HepG2 (cell line): ENCODE data around the gene GATAD2B. TPM values are rescaled to one million over a fixed set of nuclear protein-coding genes. Genes with fewer than 3 reads are reported as not detected.

Experiments
- ARID5B ChIP-seq: IDR thresholded peaks from 2 replicates; pipeline ENCODE4 v1.4.0; 2020; ENCODE audit warnings: mild to moderate bottlenecking, missing genetic modification reagents
- BRCA1 ChIP-seq: sonication (generic); formaldehyde crosslinking; IDR thresholded peaks from 2 replicates; pipeline ENCODE4 v1.4.0; 2020; ENCODE audit warnings: missing genetic modification reagents
- CBX1 ChIP-seq: IDR thresholded peaks from one replicate; pipeline ENCODE4 v1.6.1; 2016; ENCODE audit warnings: antibody characterized with exemption, low read depth
- ETV6 ChIP-seq: sonication (generic); formaldehyde crosslinking; conservative IDR thresholded peaks from 2 replicates; pipeline ENCODE4 v1.4.0; 2020; ENCODE audit warnings: missing genetic modification reagents
- FOXJ3 ChIP-seq: sonication (generic); formaldehyde crosslinking; IDR thresholded peaks from 2 replicates; pipeline ENCODE4 v1.4.0; 2020; ENCODE audit warnings: missing genetic modification reagents, mild to moderate bottlenecking, borderline replicate concordance
- JUND ChIP-seq: sonication (generic); formaldehyde crosslinking; IDR thresholded peaks from 2 replicates; pipeline ENCODE4 v1.8.0; 2022; ENCODE audit warnings: mild to moderate bottlenecking, missing genetic modification reagents
- NAIF1 ChIP-seq: sonication (generic); formaldehyde crosslinking; IDR thresholded peaks from 2 replicates; pipeline ENCODE4 v1.5.0; 2020; ENCODE audit warnings: mild to moderate bottlenecking, missing genetic modification reagents, borderline replicate concordance
- PATZ1 ChIP-seq: sonication (generic); formaldehyde crosslinking; IDR thresholded peaks from 2 replicates; pipeline ENCODE4 v1.4.0; 2020; ENCODE audit warnings: missing genetic modification reagents
- PITX1 ChIP-seq: sonication (generic); formaldehyde crosslinking; IDR thresholded peaks from 2 replicates; pipeline ENCODE4 v1.5.1; 2020; ENCODE audit warnings: mild to moderate bottlenecking, missing genetic modification reagents
- POLR2AphosphoS5 ChIP-seq: IDR thresholded peaks from 2 replicates; pipeline ENCODE4 v1.6.1; 2012; ENCODE audit warnings: low read depth, low read length
- RERE ChIP-seq: IDR thresholded peaks from 2 replicates; pipeline ENCODE4 v1.6.1; 2016; ENCODE audit warnings: low read depth, missing genetic modification reagents, missing compliant biosample characterization
- SP5 ChIP-seq: IDR thresholded peaks from 2 replicates; pipeline ENCODE4 v1.6.1; 2016; ENCODE audit warnings: low read depth, borderline replicate concordance
- ZMAT5 ChIP-seq: sonication (generic); formaldehyde crosslinking; IDR thresholded peaks from 2 replicates; pipeline ENCODE4 v1.5.0; 2020; ENCODE audit warnings: mild to moderate bottlenecking, low read depth, missing genetic modification reagents, borderline replicate concordance
- ZNF138 ChIP-seq: sonication (generic); formaldehyde crosslinking; IDR thresholded peaks from 2 replicates; pipeline ENCODE4 v1.5.0; 2020; ENCODE audit warnings: mild to moderate bottlenecking, low read depth, missing genetic modification reagents
- ZNF333 ChIP-seq: sonication (generic); formaldehyde crosslinking; IDR thresholded peaks from 2 replicates; pipeline ENCODE4 v1.4.0; 2020; ENCODE audit warnings: mild to moderate bottlenecking, missing genetic modification reagents, borderline replicate concordance
- ZNF441 ChIP-seq: sonication (generic); formaldehyde crosslinking; IDR thresholded peaks from 2 replicates; pipeline ENCODE4 v1.7.0; 2021; ENCODE audit warnings: missing genetic modification reagents, borderline replicate concordance
- ZNF605 ChIP-seq: sonication (generic); formaldehyde crosslinking; IDR thresholded peaks from 2 replicates; pipeline ENCODE4 v1.8.0; 2022; ENCODE audit warnings: mild to moderate bottlenecking, missing genetic modification reagents
- ZNF746 ChIP-seq: sonication (generic); formaldehyde crosslinking; IDR thresholded peaks from 2 replicates; pipeline ENCODE4 v1.8.0; 2022; ENCODE audit warnings: mild to moderate bottlenecking, missing genetic modification reagents
- ZNF83 ChIP-seq: sonication (generic); formaldehyde crosslinking; IDR thresholded peaks from 2 replicates; pipeline ENCODE4 v1.4.0; 2020; ENCODE audit warnings: missing genetic modification reagents, mild to moderate bottlenecking, borderline replicate concordance
- polyA plus RNA-seq, 8 experiments: library from polyadenylated mRNA; depleted of rRNA in 3 of 8; stranded (reverse) in 7 of 8; unstranded in 1 of 8; fragments of >200 nt; fragmentation: Illumina TruSeq in 4 of 8; extraction: Trizol in 4 of 8; gene quantifications; 2 replicates each; pipeline versions ENCODE4 v1.2.1 to v1.2.3, GENCODE V29; 2011 to 2016; ENCODE audit warnings: low read depth in 4 of 8, missing spikeins in 1 of 8, mixed read lengths in 1 of 8; ENCODE audit not compliant: insufficient read depth in 1 of 8
- total RNA-seq, 5 experiments: library from RNA; depleted of rRNA; stranded (reverse); fragments of >200 nt; fragmentation: Illumina TruSeq; extraction: Trizol; gene quantifications; 2 replicates each; pipeline ENCODE4 v1.2.3, GENCODE V29; 2016; ENCODE audit warnings: low read depth in 1 of 5

GATAD2B gene
- total and polyA plus RNA-seq, 2 of the 13 experiments (the other 11 are each of a cell fraction or from before 2014, with no cell fraction given) = 3.2 to 5.2 TPM

- TF ChIP-seq PATZ1 (CRISPR knock-in tag) (peak; percentile 60), ZNF83 (CRISPR knock-in tag) (no peak), ZMAT5 (CRISPR knock-in tag) (no peak), FOXJ3 (CRISPR knock-in tag) (no peak), POLR2AphosphoS5 (no peak), ARID5B (CRISPR knock-in tag) (peak; percentile 62; the same call in 1 of the 2 replicates), ZNF746 (no peak), ZNF138 (CRISPR knock-in tag) (0 out of 2 replicates have a peak, but pooled peaks have one; percentile 72), PITX1 (CRISPR knock-in tag) (peak; percentile 47; the same call in 1 of the 2 replicates), ETV6 (no peak; the same call in 1 of the 2 replicates), ZNF441 (CRISPR knock-in tag) (0 out of 2 replicates have a peak, but pooled peaks have one; percentile 20), JUND (CRISPR knock-in tag) (no peak), ZNF333 (CRISPR knock-in tag) (no peak), CBX1 (peak; percentile 86), NAIF1 (no peak), ZNF605 (CRISPR knock-in tag) (no peak), SP5 (CRISPR knock-in tag) (no peak), BRCA1 (CRISPR knock-in tag) (no peak), RERE (CRISPR knock-in tag) (no peak)
Measured at GRCh38 chr1:153946622-153947241, 24.0 kb upstream of the GATAD2B start, which contains the start of gene DENND4B (continued).
